OCI-LY3 (cell line): Measurements from ENCODE around the gene CAPN10.

Experiments used
- H2AFZ ChIP-seq: fragments of 200-600, 300-600 bp; shearing (Covaris generic); 2 replicates; pipeline ENCODE4 v1.6.0; 2014; ENCODE audit warnings: antibody characterized with exemption, low read depth, low read length
- H3K27ac ChIP-seq: fragments of 200-600, 300-600 bp; sonication (generic); 2 replicates; pipeline ENCODE4 v1.5.1; 2014; ENCODE audit warnings: mild to moderate bottlenecking, low read length, moderate library complexity, mixed read lengths
- H3K27me3 ChIP-seq: fragments of 200-600, 300-600 bp; sonication (generic); 2 replicates; pipeline ENCODE4 v1.6.1; 2014; ENCODE audit warnings: low read depth, low read length, mixed read lengths
- H3K36me3 ChIP-seq: fragments of 200-600, 300-600 bp; sonication (generic); replicated peaks from 2 replicates; pipeline ENCODE3; 2014; ENCODE audit warnings: low read depth, low read length, mixed read lengths
- H3K4me1 ChIP-seq: fragments of 300-600, 200-600 bp; sonication (generic); 2 replicates; pipeline ENCODE4 v1.6.1; 2014; ENCODE audit warnings: low read length, mixed read lengths
- H3K4me2 ChIP-seq: fragments of 200-600, 300-600 bp; sonication (generic); 2 replicates; pipeline ENCODE4 v1.6.1; 2014; ENCODE audit warnings: low read length, mixed read lengths
- H3K4me3 ChIP-seq: fragments of 300-600, 200-600 bp; sonication (generic); 2 replicates; pipeline ENCODE4 v1.5.1; 2014; ENCODE audit warnings: antibody characterized with exemption, mild to moderate bottlenecking, low read length, moderate library complexity
- H3K79me2 ChIP-seq: fragments of 300-600, 200-600 bp; shearing (Covaris generic); 2 replicates; pipeline ENCODE4 v1.6.1; 2014; ENCODE audit warnings: mild to moderate bottlenecking, low read length, mixed read lengths
- H3K9ac ChIP-seq: fragments of 300-600, 200-600 bp; shearing (Covaris generic); 2 replicates; pipeline ENCODE4 v1.6.0; 2014; ENCODE audit warnings: mild to moderate bottlenecking, low read length, moderate library complexity
- H3K9me3 ChIP-seq: fragments of 200-600, 300-600 bp; shearing (Covaris generic); 2 replicates; pipeline ENCODE4 v1.6.1; 2014; ENCODE audit warnings: low read length, mixed read lengths; ENCODE audit not compliant: insufficient read depth
- H4K20me1 ChIP-seq: fragments of 200-600, 300-600 bp; sonication (generic); 2 replicates; pipeline ENCODE4 v1.6.1; 2016; ENCODE audit warnings: low read length, mixed read lengths; ENCODE audit not compliant: insufficient read depth
- EZH2phosphoT487 ChIP-seq: fragments of 200-600 bp; shearing (Covaris generic); IDR thresholded peaks from 2 replicates; pipeline ENCODE4 v1.6.1; 2018; ENCODE audit warnings: antibody characterized with exemption, mixed run types, low read depth
- TF ChIP-seq, protein P1 (sequence below): fragments of 200-600, 300-600 bp; sonication (generic); IDR thresholded peaks from 2 replicates; pipeline ENCODE4 v1.5.1; 2014; ENCODE audit warnings: antibody characterized with exemption, low read length, low read depth

CAPN10 gene

DNA sequence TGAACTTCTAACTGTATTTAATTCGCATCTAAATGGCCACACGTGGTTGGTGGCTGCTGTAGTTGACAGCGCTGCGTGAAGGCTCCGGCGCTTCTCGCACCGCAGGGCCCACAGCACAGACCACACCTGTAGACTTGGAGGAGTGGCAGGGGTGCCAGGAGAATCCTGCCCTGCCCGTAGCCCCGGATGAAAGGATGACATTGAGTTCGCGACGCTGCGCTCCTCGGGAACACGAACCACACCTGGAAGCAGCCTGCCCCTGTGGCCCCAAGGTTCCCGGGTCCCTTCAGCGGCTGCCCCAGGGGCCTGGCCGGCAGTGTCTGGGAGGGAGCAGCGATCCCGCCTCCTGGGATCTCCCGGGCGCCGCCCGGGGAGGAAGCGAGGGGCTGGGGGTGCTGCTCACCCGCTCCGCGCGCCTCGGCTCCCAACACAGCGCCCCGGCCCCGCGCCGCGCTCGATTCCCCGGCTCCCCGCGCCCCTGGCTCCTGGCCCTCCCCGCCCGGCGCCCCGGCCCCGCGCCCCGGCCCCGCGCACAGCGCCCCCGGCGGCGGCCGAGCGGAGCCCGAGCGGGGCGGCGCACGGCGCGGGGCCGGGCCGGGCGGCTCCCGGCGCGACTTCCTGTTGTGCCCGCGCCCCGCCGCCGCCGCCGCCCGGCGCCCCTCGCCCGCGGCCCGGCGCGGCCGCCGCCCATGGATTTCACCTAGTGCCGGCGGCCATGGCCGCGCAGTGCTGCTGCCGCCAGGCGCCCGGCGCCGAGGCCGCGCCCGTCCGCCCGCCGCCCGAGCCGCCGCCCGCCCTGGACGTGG is 18.5 kb upstream of the CAPN10 start, which contains the start of gene RNPEPL1:
TSS of gene RNPEPL1 (plus strand) at position 613 of the 806 bp plus-strand sequence. CDS start at position 716, 103 bp downstream.
- H4K20me1 ChIP-seq, result peaks cover 9% of the 10 kb centered on the region; the same call in 1 of the 2 replicates
- no peaks in the 10 kb centered on the region for H3K36me3 ChIP-seq
- H3K9ac ChIP-seq, result peak within 1 kb of the TSS; percentile 87
- no peaks in the 10 kb centered on the region for H3K27me3 ChIP-seq
- no peaks in the 10 kb centered on the region for H3K9me3 ChIP-seq
- peaks cover 26% of the 10 kb centered on the region for H3K79me2 ChIP-seq
- peak within 1 kb of the TSS; percentile 94 for H3K4me3 ChIP-seq
- peak within 1 kb of the TSS; percentile 39; the same call in 1 of the 2 replicates for H2AFZ ChIP-seq
- peaks cover 35% of the 10 kb centered on the region for H3K4me1 ChIP-seq
- TF ChIP-seq, protein P1, sequence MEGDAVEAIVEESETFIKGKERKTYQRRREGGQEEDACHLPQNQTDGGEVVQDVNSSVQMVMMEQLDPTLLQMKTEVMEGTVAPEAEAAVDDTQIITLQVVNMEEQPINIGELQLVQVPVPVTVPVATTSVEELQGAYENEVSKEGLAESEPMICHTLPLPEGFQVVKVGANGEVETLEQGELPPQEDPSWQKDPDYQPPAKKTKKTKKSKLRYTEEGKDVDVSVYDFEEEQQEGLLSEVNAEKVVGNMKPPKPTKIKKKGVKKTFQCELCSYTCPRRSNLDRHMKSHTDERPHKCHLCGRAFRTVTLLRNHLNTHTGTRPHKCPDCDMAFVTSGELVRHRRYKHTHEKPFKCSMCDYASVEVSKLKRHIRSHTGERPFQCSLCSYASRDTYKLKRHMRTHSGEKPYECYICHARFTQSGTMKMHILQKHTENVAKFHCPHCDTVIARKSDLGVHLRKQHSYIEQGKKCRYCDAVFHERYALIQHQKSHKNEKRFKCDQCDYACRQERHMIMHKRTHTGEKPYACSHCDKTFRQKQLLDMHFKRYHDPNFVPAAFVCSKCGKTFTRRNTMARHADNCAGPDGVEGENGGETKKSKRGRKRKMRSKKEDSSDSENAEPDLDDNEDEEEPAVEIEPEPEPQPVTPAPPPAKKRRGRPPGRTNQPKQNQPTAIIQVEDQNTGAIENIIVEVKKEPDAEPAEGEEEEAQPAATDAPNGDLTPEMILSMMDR, result no peak
- no peak for TF ChIP-seq EZH2phosphoT487
- peak within 1 kb of the TSS; percentile 99 for H3K4me2 ChIP-seq
- peak within 1 kb of the TSS; percentile 46 for H3K27ac ChIP-seq

DNA sequence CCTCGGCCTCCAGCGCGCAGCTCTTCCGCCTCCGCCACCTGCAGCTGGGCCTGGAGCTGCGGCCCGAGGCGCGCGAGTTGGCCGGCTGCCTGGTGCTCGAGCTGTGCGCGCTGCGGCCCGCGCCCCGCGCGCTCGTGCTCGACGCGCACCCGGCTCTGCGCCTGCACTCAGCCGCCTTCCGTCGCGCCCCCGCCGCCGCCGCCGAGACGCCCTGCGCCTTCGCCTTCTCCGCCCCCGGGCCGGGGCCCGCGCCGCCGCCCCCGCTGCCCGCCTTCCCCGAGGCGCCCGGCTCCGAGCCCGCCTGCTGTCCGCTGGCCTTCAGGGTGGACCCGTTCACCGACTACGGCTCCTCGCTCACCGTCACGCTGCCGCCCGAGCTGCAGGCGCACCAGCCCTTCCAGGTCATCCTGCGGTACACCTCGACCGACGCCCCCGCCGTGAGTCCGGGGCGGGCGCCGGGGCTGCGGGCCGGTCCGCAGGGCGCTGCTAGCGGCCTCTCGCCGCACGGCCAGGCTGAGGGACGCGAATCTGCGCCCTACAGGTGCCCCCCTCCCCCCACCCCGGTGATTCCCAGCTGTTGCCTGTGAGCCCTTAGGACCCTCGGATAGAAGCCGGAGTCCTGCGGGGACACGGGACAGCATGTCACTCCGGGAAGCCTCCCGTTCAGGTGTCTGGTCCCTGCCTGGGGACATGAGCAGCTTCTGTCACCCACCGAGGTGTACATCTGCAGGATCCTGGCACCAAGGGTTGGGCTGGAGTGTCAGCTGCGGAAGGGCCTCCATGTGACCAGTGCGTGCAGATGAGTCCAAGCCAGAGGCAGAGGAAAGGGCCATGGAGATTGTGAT is 17.6 kb upstream of the CAPN10 start:
- Histone ChIP-seq H4K20me1 (peaks cover 9% of the 10 kb centered on the region; the same call in 1 of the 2 replicates), H3K4me3 (peak overlapping the region; percentile 85), H3K9ac (peak overlapping the region; percentile 84), H2AFZ (no peak overlapping the region), H3K4me1 (peaks cover 35% of the 10 kb centered on the region), H3K36me3 (no peaks in the 10 kb centered on the region), H3K79me2 (peaks cover 26% of the 10 kb centered on the region), H3K9me3 (no peaks in the 10 kb centered on the region), H3K27ac (peak overlapping the region; percentile 39; the same call in 1 of the 2 replicates), H3K4me2 (peak overlapping the region; percentile 95), H3K27me3 (no peaks in the 10 kb centered on the region)
- TF ChIP-seq EZH2phosphoT487, result no peak
- TF ChIP-seq, protein P1, result no peak

DNA sequence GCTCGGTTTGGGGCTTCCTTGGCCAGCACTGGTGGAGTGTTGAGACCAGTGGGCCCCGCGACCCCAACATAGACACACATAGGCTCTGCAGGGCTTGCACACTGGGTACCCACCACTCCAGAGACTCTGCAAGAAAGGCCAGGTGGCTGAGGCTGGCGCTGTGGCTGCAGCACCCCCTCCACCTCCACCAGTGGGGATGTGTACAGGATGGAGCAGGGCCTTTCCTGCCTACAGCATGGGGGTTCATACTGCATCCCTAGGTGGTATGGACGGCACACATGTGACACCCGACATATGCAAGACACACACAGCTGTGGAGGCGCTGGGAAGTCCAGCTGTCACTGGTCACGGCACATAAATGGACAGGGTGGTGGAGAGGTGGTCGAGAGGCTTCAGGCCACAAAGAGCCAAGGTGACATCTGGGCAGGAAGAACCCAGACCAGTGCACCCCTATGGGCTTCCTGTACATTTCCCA is 17.0 kb upstream of the CAPN10 start:
- Histone ChIP-seq H4K20me1 (peaks cover 9% of the 10 kb centered on the region; the same call in 1 of the 2 replicates), H2AFZ (no peak overlapping the region), H3K27ac (no peak overlapping the region), H3K9ac (peak overlapping the region; percentile 84), H3K9me3 (no peaks in the 10 kb centered on the region), H3K4me2 (peak overlapping the region; percentile 95), H3K27me3 (no peaks in the 10 kb centered on the region), H3K4me3 (peak overlapping the region; percentile 85), H3K79me2 (peaks cover 26% of the 10 kb centered on the region), H3K4me1 (peaks cover 35% of the 10 kb centered on the region), H3K36me3 (no peaks in the 10 kb centered on the region)
- TF ChIP-seq EZH2phosphoT487, result no peak
- TF ChIP-seq, protein P1, result no peak
